ENCODE data around the gene ANKRD44.

DNA sequence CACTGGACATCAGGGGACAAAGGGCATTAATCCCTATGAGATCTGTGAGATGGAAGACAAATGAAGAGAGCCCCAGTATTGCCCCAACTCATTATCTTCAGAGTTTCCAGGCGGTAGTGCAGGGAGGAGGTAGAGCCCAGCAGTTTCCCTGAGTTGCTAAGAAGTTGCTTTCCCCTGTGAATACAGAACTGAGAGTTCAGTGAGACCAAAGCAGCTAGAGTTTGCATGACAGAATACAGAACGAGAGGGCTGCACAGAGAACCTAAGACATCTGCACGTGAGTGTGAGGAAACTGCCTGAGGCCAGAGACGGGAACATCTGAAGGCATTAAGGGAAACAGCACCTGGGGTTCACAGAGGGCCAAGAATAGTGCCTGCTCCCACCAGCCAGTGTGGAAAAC, 366.0 kb downstream of the ANKRD44 start:
- TF ChIP-seq RAD21 (conservative IDR thresholded peaks at IDR 0.05 in 1 of 2, IDR thresholded peaks at IDR 0.05 in 1 of 2) (no peak), PHF8 (IDR thresholded peaks at IDR 0.05; ENCODE audit: borderline replicate concordance, low read depth) (no peak), POLR2A (IDR thresholded peaks at IDR 0.05; ENCODE audit: low read length) (no peak), SMC3 (IDR thresholded peaks at IDR 0.05) (no peak), CHD2 (IDR thresholded peaks at IDR 0.05; ENCODE audit: low read length, partially characterized antibody) (no peak), ESRRA (IDR thresholded peaks at IDR 0.05; ENCODE audit: borderline replicate concordance, low read length) (no peak)
- TF ChIP-seq, protein P1, sequence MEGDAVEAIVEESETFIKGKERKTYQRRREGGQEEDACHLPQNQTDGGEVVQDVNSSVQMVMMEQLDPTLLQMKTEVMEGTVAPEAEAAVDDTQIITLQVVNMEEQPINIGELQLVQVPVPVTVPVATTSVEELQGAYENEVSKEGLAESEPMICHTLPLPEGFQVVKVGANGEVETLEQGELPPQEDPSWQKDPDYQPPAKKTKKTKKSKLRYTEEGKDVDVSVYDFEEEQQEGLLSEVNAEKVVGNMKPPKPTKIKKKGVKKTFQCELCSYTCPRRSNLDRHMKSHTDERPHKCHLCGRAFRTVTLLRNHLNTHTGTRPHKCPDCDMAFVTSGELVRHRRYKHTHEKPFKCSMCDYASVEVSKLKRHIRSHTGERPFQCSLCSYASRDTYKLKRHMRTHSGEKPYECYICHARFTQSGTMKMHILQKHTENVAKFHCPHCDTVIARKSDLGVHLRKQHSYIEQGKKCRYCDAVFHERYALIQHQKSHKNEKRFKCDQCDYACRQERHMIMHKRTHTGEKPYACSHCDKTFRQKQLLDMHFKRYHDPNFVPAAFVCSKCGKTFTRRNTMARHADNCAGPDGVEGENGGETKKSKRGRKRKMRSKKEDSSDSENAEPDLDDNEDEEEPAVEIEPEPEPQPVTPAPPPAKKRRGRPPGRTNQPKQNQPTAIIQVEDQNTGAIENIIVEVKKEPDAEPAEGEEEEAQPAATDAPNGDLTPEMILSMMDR (IDR thresholded peaks at IDR 0.05) = no peak
- TF ChIP-seq, protein P2, sequence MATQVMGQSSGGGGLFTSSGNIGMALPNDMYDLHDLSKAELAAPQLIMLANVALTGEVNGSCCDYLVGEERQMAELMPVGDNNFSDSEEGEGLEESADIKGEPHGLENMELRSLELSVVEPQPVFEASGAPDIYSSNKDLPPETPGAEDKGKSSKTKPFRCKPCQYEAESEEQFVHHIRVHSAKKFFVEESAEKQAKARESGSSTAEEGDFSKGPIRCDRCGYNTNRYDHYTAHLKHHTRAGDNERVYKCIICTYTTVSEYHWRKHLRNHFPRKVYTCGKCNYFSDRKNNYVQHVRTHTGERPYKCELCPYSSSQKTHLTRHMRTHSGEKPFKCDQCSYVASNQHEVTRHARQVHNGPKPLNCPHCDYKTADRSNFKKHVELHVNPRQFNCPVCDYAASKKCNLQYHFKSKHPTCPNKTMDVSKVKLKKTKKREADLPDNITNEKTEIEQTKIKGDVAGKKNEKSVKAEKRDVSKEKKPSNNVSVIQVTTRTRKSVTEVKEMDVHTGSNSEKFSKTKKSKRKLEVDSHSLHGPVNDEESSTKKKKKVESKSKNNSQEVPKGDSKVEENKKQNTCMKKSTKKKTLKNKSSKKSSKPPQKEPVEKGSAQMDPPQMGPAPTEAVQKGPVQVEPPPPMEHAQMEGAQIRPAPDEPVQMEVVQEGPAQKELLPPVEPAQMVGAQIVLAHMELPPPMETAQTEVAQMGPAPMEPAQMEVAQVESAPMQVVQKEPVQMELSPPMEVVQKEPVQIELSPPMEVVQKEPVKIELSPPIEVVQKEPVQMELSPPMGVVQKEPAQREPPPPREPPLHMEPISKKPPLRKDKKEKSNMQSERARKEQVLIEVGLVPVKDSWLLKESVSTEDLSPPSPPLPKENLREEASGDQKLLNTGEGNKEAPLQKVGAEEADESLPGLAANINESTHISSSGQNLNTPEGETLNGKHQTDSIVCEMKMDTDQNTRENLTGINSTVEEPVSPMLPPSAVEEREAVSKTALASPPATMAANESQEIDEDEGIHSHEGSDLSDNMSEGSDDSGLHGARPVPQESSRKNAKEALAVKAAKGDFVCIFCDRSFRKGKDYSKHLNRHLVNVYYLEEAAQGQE (IDR thresholded peaks at IDR 0.05) = no peak
- TF ChIP-seq, protein P3, sequence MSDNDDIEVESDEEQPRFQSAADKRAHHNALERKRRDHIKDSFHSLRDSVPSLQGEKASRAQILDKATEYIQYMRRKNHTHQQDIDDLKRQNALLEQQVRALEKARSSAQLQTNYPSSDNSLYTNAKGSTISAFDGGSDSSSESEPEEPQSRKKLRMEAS (IDR thresholded peaks at IDR 0.05) = no peak

All from A549 (cell line).